HFFc6 (cell line): ENCODE results near the gene LENG8. TPM values are rescaled to one million over a fixed set of nuclear protein-coding genes. Genes with fewer than 3 reads are reported as not detected.
"Not testable (repeated sequence)": the region's sequence is repeated elsewhere in the genome, so short reads cannot be mapped to it uniquely, and the experiment has no call there.

Experiments used
- DNase-seq: peaks from one replicate; pipeline ENCODE4 v3.0.0-alpha.2; 2018
- H3K27ac Mint-ChIP-seq: 2 replicates; pipeline ENCODE4 v1.8.0; 2020; ENCODE audit warnings: mild to moderate bottlenecking, mixed read lengths
- H3K27me3 Mint-ChIP-seq: 2 replicates; pipeline ENCODE4 v1.8.0; 2021; ENCODE audit warnings: mild to moderate bottlenecking, moderate library complexity, mixed read lengths; ENCODE audit not compliant: insufficient read depth
- H3K36me3 Mint-ChIP-seq: 2 replicates; pipeline ENCODE4 v1.8.0; 2021; ENCODE audit warnings: low read depth, mixed read lengths
- H3K4me1 Mint-ChIP-seq: 2 replicates; pipeline ENCODE4 v1.8.0; 2020; ENCODE audit warnings: low read depth, mixed read lengths
- H3K4me3 Mint-ChIP-seq: 2 replicates; pipeline ENCODE4 v1.8.0; 2020; ENCODE audit warnings: mild to moderate bottlenecking, moderate library complexity, mixed read lengths
- H3K9me3 Mint-ChIP-seq: 2 replicates; pipeline ENCODE4 v1.8.0; 2020; ENCODE audit warnings: mild to moderate bottlenecking, mixed read lengths
- CTCF ChIP-seq: fragments of 200-600 bp; sonication (generic); IDR thresholded peaks from 2 replicates; pipeline ENCODE4 v1.5.0; 2021; ENCODE audit warnings: antibody characterized with exemption, mild to moderate bottlenecking
- total RNA-seq, 6 experiments: library from RNA; stranded (reverse); fragmentation: NEBNext Ultra II Directional; extraction: Animal tissue kit (Norgen Biotek cat#: 25700); gene quantifications; 2 replicates in 1 of 6; 3 replicates in 5 of 6; pipeline ENCODE4 v1.2.3, GENCODE V29; 2021

LENG8 gene
- total RNA-seq, 6 experiments from 2014 or later = 70.7 to 76.5 (median 74.0) TPM

DNA sequence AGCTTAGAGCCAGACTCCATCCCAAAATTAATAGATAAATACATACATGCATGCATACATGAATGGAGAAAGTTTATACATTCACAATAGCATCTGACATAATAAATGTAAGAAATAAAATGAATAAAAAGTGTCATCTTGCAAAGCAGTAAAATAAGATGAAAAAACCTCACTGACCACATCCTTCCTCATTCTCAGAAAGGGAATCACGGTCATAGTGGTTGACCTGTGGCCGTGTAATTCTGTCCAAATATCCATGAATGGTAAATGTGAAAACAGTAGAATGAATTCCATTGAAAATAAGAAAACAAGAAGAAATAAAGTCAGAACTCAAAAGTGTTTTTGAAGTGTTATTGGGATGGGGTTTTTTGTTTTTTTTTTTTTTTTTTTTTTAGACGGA, 33.9 kb downstream of the LENG8 start:
- H3K9me3 Mint-ChIP-seq = no peaks in the 10 kb centered on the region
- DNase-seq = no peak
- H3K27me3 Mint-ChIP-seq = peaks cover 11% of the 10 kb centered on the region
- no peaks in the 10 kb centered on the region; the same call in 1 of the 2 replicates for H3K4me1 Mint-ChIP-seq
- no peaks in the 10 kb centered on the region for H3K36me3 Mint-ChIP-seq
- H3K27ac Mint-ChIP-seq = no peak overlapping the region
- no peak overlapping the region for H3K4me3 Mint-ChIP-seq
- TF ChIP-seq CTCF = no peak

GRCh38 chr19:54484451-54484850, 35.5 kb downstream of the LENG8 start:
- Mint-ChIP-seq H3K4me1 (no peaks in the 10 kb centered on the region; the same call in 1 of the 2 replicates), H3K27ac (no peak overlapping the region), H3K27me3 (peaks cover 11% of the 10 kb centered on the region), H3K4me3 (no peak overlapping the region), H3K36me3 (no peaks in the 10 kb centered on the region), H3K9me3 (no peaks in the 10 kb centered on the region)
- no peak for TF ChIP-seq CTCF
- DNase-seq = no peak

DNA sequence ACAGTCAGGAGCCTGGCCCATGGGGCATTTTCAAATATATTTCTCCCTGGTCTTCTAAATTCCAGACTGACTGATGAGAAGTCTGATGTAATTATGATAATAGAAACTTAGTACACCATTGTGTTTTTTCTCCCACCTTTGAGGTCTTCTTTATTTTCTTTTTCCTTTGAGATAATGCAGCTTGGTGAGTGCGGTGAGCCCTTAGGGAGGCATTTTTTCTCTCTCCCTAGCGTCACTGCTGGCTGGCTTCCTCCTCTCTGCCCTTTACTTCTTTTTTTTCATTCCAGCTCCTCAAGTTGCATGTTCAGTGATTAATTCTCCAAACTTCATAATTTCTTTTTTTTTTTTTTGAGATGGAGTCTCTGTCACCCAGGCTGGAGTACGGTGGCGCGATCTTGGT, 36.9 kb downstream of the LENG8 start:
- no peaks in the 10 kb centered on the region for H3K4me1 Mint-ChIP-seq
- H3K27me3 Mint-ChIP-seq = peaks cover 13% of the 10 kb centered on the region
- H3K27ac Mint-ChIP-seq = no peak overlapping the region
- no peaks in the 10 kb centered on the region for H3K36me3 Mint-ChIP-seq
- H3K4me3 Mint-ChIP-seq = no peak overlapping the region
- no peak for TF ChIP-seq CTCF
- H3K9me3 Mint-ChIP-seq = no peaks in the 10 kb centered on the region
- DNase-seq = no peak

DNA sequence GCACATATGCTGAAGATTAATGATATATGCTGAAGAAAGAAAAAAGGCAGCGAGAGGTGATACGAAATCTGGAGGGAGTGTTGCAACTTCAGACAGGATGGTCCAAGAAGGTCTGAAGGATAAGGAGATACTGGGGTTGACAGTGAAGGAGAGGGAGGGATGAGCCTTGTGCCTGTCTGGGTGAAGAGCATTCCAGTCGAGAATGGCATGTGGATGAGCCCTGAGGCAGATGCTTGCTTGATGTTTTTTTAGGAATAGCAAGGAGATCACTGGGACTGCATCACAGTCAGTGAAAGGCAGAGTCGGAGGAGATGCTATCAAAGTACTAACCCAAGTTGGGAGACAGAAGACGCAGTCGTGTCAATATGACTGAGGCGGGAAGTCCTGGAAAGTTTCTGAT, 40.3 kb downstream of the LENG8 start:
- Mint-ChIP-seq H3K4me1 (no peaks in the 10 kb centered on the region; the same call in 1 of the 2 replicates), H3K9me3 (peaks cover 8% of the 10 kb centered on the region; the same call in 1 of the 2 replicates), H3K27ac (no peak overlapping the region), H3K36me3 (no peaks in the 10 kb centered on the region), H3K27me3 (peaks cover 20% of the 10 kb centered on the region), H3K4me3 (no peak overlapping the region)
- TF ChIP-seq CTCF = no peak
- no peak for DNase-seq

DNA sequence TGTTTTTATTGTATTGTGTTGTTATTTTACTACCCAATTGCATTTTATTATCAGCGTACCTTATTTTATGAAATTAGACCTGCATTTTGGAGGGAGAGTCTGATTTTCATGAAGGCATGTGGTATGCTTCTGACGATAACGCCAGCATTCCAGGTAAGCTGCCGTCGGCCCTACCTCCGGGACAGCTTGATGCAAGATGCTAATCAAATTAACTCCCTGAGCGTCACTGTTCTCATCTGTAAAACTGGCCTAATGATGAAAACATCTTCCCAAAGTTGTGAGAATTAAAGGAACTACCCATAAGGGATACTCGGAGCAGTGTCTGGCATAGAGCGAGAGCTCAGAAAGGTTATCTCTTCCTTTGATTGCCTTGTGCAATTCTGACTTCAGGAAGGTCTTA, 40.8 kb downstream of the LENG8 start:
- no peak overlapping the region for H3K27ac Mint-ChIP-seq
- H3K9me3 Mint-ChIP-seq = peaks cover 8% of the 10 kb centered on the region; the same call in 1 of the 2 replicates
- no peak overlapping the region for H3K4me3 Mint-ChIP-seq
- no peak for TF ChIP-seq CTCF
- H3K4me1 Mint-ChIP-seq = no peaks in the 10 kb centered on the region; the same call in 1 of the 2 replicates
- no peaks in the 10 kb centered on the region for H3K36me3 Mint-ChIP-seq
- H3K27me3 Mint-ChIP-seq = peaks cover 20% of the 10 kb centered on the region
- no peak for DNase-seq

DNA sequence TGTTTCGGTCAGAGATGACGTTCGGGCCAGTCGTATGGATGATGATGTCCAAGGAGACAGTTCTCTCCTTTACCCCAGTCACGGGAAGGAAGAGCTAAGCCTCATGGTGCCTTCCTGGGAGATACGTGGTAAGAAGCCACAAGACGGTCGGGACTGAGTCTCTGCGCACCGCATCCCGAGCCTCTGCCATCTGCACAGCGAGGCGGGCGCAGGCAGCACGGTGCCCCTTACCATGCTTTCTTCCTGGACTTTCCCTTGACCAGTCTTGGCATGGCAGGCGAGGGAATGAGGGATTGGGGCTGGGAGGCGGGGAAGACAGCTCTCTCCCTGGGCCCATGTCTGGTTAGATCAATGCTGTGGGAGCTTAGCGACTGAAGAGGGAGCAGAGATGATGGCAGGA, 43.6 kb downstream of the LENG8 start:
- no peak overlapping the region for H3K4me3 Mint-ChIP-seq
- peaks cover 14% of the 10 kb centered on the region for H3K27me3 Mint-ChIP-seq
- peaks cover 8% of the 10 kb centered on the region; the same call in 1 of the 2 replicates for H3K9me3 Mint-ChIP-seq
- DNase-seq = no peak
- no peak overlapping the region for H3K27ac Mint-ChIP-seq
- no peaks in the 10 kb centered on the region for H3K36me3 Mint-ChIP-seq
- TF ChIP-seq CTCF = no peak
- H3K4me1 Mint-ChIP-seq = no peaks in the 10 kb centered on the region; the same call in 1 of the 2 replicates

- not testable (repeated sequence) for H3K4me1 Mint-ChIP-seq, DNase-seq, H3K4me3 Mint-ChIP-seq, H3K27ac Mint-ChIP-seq, H3K9me3 Mint-ChIP-seq, H3K36me3 Mint-ChIP-seq
- peaks cover 14% of the 10 kb centered on the region for H3K27me3 Mint-ChIP-seq
Measured at GRCh38 chr19:54493056-54493455, 44.1 kb downstream of the LENG8 start.
